HFFc6 (cell line): Measurements from ENCODE around the gene ZNF366. TPM values are rescaled to one million over a fixed set of nuclear protein-coding genes. Genes with fewer than 3 reads are reported as not detected.

Source experiments
- DNase-seq: peaks from one replicate; pipeline ENCODE4 v3.0.0-alpha.2; 2018
- H3K27ac Mint-ChIP-seq: 2 replicates; pipeline ENCODE4 v1.8.0; 2020; ENCODE audit warnings: mild to moderate bottlenecking, mixed read lengths
- H3K27me3 Mint-ChIP-seq: 2 replicates; pipeline ENCODE4 v1.8.0; 2021; ENCODE audit warnings: mild to moderate bottlenecking, moderate library complexity, mixed read lengths; ENCODE audit not compliant: insufficient read depth
- H3K36me3 Mint-ChIP-seq: 2 replicates; pipeline ENCODE4 v1.8.0; 2021; ENCODE audit warnings: low read depth, mixed read lengths
- H3K4me1 Mint-ChIP-seq: 2 replicates; pipeline ENCODE4 v1.8.0; 2020; ENCODE audit warnings: low read depth, mixed read lengths
- H3K4me3 Mint-ChIP-seq: 2 replicates; pipeline ENCODE4 v1.8.0; 2020; ENCODE audit warnings: mild to moderate bottlenecking, moderate library complexity, mixed read lengths
- H3K9me3 Mint-ChIP-seq: 2 replicates; pipeline ENCODE4 v1.8.0; 2020; ENCODE audit warnings: mild to moderate bottlenecking, mixed read lengths
- total RNA-seq, 6 experiments: library from RNA; stranded (reverse); fragmentation: NEBNext Ultra II Directional; extraction: Animal tissue kit (Norgen Biotek cat#: 25700); gene quantifications; 2 replicates in 1 of 6; 3 replicates in 5 of 6; pipeline ENCODE4 v1.2.3, GENCODE V29; 2021
- TF ChIP-seq, protein P1 (sequence below): fragments of 200-600 bp; sonication (generic); IDR thresholded peaks from 2 replicates; pipeline ENCODE4 v1.5.0; 2021; ENCODE audit warnings: antibody characterized with exemption, mild to moderate bottlenecking

The ZNF366 gene
- total RNA-seq, 6 experiments from 2014 or later: not detected

DNA sequence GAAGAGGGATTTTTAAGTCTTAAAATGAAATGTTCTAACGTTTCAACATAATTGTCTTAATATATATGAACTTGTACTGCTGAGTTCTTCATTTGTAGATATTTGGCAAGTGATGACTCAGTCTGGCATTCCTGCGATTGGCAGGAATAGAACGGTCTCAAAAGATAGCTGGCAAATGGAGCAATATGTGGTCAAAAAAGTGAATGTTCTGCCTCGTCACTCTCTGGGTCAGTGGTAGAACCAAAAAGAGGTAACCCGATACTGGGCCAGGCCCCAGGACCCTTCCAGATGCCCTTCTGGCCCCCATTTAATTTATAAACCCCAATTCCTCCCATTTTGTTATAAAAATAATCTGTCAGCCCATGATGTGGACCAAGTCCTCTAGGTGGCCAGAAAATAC is 39.2 kb downstream of the ZNF366 start:
- H3K9me3 Mint-ChIP-seq: no peaks in the 10 kb centered on the region
- H3K4me3 Mint-ChIP-seq: no peak overlapping the region
- peaks cover 78% of the 10 kb centered on the region for H3K4me1 Mint-ChIP-seq
- peak; percentile 35 for DNase-seq
- no peaks in the 10 kb centered on the region for H3K27me3 Mint-ChIP-seq
- H3K27ac Mint-ChIP-seq: peak overlapping the region; percentile 23; the same call in 1 of the 2 replicates
- TF ChIP-seq, protein P1, sequence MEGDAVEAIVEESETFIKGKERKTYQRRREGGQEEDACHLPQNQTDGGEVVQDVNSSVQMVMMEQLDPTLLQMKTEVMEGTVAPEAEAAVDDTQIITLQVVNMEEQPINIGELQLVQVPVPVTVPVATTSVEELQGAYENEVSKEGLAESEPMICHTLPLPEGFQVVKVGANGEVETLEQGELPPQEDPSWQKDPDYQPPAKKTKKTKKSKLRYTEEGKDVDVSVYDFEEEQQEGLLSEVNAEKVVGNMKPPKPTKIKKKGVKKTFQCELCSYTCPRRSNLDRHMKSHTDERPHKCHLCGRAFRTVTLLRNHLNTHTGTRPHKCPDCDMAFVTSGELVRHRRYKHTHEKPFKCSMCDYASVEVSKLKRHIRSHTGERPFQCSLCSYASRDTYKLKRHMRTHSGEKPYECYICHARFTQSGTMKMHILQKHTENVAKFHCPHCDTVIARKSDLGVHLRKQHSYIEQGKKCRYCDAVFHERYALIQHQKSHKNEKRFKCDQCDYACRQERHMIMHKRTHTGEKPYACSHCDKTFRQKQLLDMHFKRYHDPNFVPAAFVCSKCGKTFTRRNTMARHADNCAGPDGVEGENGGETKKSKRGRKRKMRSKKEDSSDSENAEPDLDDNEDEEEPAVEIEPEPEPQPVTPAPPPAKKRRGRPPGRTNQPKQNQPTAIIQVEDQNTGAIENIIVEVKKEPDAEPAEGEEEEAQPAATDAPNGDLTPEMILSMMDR: no peak
- no peaks in the 10 kb centered on the region for H3K36me3 Mint-ChIP-seq

DNA sequence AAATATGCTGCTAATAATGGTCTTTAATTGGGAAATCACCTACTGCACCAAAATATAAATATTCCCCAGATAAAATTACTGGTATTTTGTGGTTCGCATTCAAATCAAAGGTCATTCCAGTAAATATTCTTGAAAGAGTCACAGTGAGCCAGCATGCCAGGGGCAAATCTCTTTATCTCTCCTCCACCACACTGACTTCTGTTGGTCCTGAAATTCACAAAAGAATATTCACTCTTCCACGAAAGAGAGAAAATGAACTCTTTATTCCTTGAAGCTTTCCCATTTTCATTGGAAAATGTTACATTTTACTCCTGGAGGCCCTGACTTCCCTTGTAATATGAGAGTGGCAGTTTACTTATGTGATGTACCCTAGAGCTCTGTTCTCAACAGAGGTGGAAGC is 39.7 kb downstream of the ZNF366 start:
- no peak for DNase-seq
- no peaks in the 10 kb centered on the region for H3K9me3 Mint-ChIP-seq
- TF ChIP-seq, protein P1: no peak
- H3K36me3 Mint-ChIP-seq: no peaks in the 10 kb centered on the region
- H3K4me1 Mint-ChIP-seq: peaks cover 73% of the 10 kb centered on the region
- no peaks in the 10 kb centered on the region for H3K27me3 Mint-ChIP-seq
- peak overlapping the region; percentile 23; the same call in 1 of the 2 replicates for H3K27ac Mint-ChIP-seq
- H3K4me3 Mint-ChIP-seq: no peak overlapping the region

GRCh38 chr5:72465601-72466563 is 41.3 kb downstream of the ZNF366 start:
- no peaks in the 10 kb centered on the region for H3K9me3 Mint-ChIP-seq
- H3K4me3 Mint-ChIP-seq: no peak overlapping the region
- H3K27ac Mint-ChIP-seq: peak overlapping the region; percentile 1; the same call in 1 of the 2 replicates
- DNase-seq: no peak
- no peaks in the 10 kb centered on the region; the same call in 1 of the 2 replicates for H3K27me3 Mint-ChIP-seq
- no peaks in the 10 kb centered on the region for H3K36me3 Mint-ChIP-seq
- TF ChIP-seq, protein P1: no peak
- peaks cover 57% of the 10 kb centered on the region for H3K4me1 Mint-ChIP-seq

GRCh38 chr5:72465066-72465465 is 42.1 kb downstream of the ZNF366 start:
- Mint-ChIP-seq H3K27me3 (no peaks in the 10 kb centered on the region; the same call in 1 of the 2 replicates), H3K27ac (no peak overlapping the region), H3K4me1 (peaks cover 50% of the 10 kb centered on the region), H3K36me3 (no peaks in the 10 kb centered on the region), H3K4me3 (no peak overlapping the region), H3K9me3 (no peaks in the 10 kb centered on the region)
- TF ChIP-seq, protein P1: no peak
- DNase-seq: no peak

GRCh38 chr5:72464071-72464470 is 43.1 kb downstream of the ZNF366 start:
- no peaks in the 10 kb centered on the region for H3K36me3 Mint-ChIP-seq
- no peak for DNase-seq
- H3K4me3 Mint-ChIP-seq: no peak overlapping the region
- H3K27ac Mint-ChIP-seq: no peak overlapping the region
- no peaks in the 10 kb centered on the region; the same call in 1 of the 2 replicates for H3K27me3 Mint-ChIP-seq
- no peaks in the 10 kb centered on the region for H3K9me3 Mint-ChIP-seq
- TF ChIP-seq, protein P1: no peak
- peaks cover 47% of the 10 kb centered on the region for H3K4me1 Mint-ChIP-seq
